PFSK-1 (cell line): ENCODE results near the gene TARDBP. TPM values are rescaled to one million over a fixed set of nuclear protein-coding genes. Genes with fewer than 3 reads are reported as not detected.
A peak's percentile ranks its signal among the peaks of the same experiment; 100 is the strongest.

Source experiments
- FOXP2 ChIP-seq: optimal IDR thresholded peaks from 2 replicates; pipeline ENCODE3; 2011; ENCODE audit warnings: borderline replicate concordance, control low read depth, inconsistent platforms; ENCODE audit not compliant: insufficient read depth; ENCODE audit errors: extremely low read length, extremely low read depth
- POLR2AphosphoS5 ChIP-seq: IDR thresholded peaks from 2 replicates; pipeline ENCODE4 v1.6.1; 2012; ENCODE audit warnings: low read depth, mild to moderate bottlenecking, control low read depth, low read length, moderate library complexity
- REST ChIP-seq, 2 experiments: IDR thresholded peaks; 2 replicates each; pipeline versions ENCODE4 v1.6.1 to v1.8.0; 2011 to 2012; ENCODE audit warnings: low read depth in 2 of 2, low read length in 2 of 2, control low read depth in 1 of 2, inconsistent platforms in 1 of 2, mild to moderate bottlenecking in 1 of 2, moderate library complexity in 1 of 2; ENCODE audit not compliant: insufficient read depth in 1 of 2
- SIN3A ChIP-seq: IDR thresholded peaks from 2 replicates; pipeline ENCODE4 v1.6.1; 2012; ENCODE audit warnings: mild to moderate bottlenecking, low read length, moderate library complexity, borderline replicate concordance; ENCODE audit not compliant: insufficient read depth
- TAF1 ChIP-seq: IDR thresholded peaks from 2 replicates; pipeline ENCODE4 v1.6.1; 2012; ENCODE audit warnings: low read length, control low read depth, borderline replicate concordance; ENCODE audit not compliant: insufficient read depth
- polyA plus RNA-seq: library from polyadenylated mRNA; unstranded; fragments of >200 nt; gene quantifications from one replicate; pipeline ENCODE4 v1.2.1, GENCODE V29; 2012; ENCODE audit warnings: low read depth, missing spikeins; ENCODE audit not compliant: insufficient read length

The TARDBP gene
- polyA plus RNA-seq, result 141 TPM

- TF ChIP-seq TAF1 (peak; percentile 89), REST (IDR thresholded peaks at IDR 0.05; ENCODE audit: insufficient read depth in 1 of 2, low read depth in 2 of 2, low read length in 2 of 2) (peak in 1 of 2 experiments; percentile 46; a peak in 1 of 4 replicates), SIN3A (no peak), POLR2AphosphoS5 (peak; percentile 70), FOXP2 (peak; percentile 4)
These were observed at the start of gene TARDBP for GRCh38 chr1:11012260-11013159. TSS of gene TARDBP (plus strand) at chr1:11012654. CDS start at chr1:11013728, 1,074 bp downstream.

GRCh38 chr1:10965546-10966226 lies 46.8 kb upstream of the TARDBP start:
- TF ChIP-seq POLR2AphosphoS5 (no peak), TAF1 (no peak), REST (IDR thresholded peaks at IDR 0.05; ENCODE audit: insufficient read depth in 1 of 2, low read depth in 2 of 2, low read length in 2 of 2) (no peak), FOXP2 (no peak), SIN3A (no peak)

- TF ChIP-seq FOXP2 (no peak), TAF1 (no peak), POLR2AphosphoS5 (no peak), REST (IDR thresholded peaks at IDR 0.05; ENCODE audit: insufficient read depth in 1 of 2, low read depth in 2 of 2, low read length in 2 of 2) (no peak), SIN3A (no peak)
These were observed 45.4 kb upstream of the TARDBP start for GRCh38 chr1:10967090-10967489.

GRCh38 chr1:10968411-10968826 lies 44.0 kb upstream of the TARDBP start:
- TF ChIP-seq REST (IDR thresholded peaks at IDR 0.05; ENCODE audit: insufficient read depth in 1 of 2, low read depth in 2 of 2, low read length in 2 of 2), result no peak
- TF ChIP-seq POLR2AphosphoS5, result no peak
- TF ChIP-seq TAF1, result no peak
- no peak for TF ChIP-seq FOXP2
- TF ChIP-seq SIN3A, result no peak
